ENCODE measurements around the gene KLHL29.

KLHL29 gene

GRCh38 chr2:23599667-23600066 is 214.7 kb downstream of the KLHL29 start:
- DNase-seq: no peak

GRCh38 chr2:23600346-23600745 is 215.4 kb downstream of the KLHL29 start:
- DNase-seq: no peak

- no peak for DNase-seq
Observed at GRCh38 chr2:23601301-23601965, 216.5 kb downstream of the KLHL29 start.

GRCh38 chr2:23602116-23602515 is 217.1 kb downstream of the KLHL29 start:
- DNase-seq: no peak

- DNase-seq: no peak
Observed at GRCh38 chr2:23603156-23603555, 218.2 kb downstream of the KLHL29 start.

GRCh38 chr2:23603581-23603980 is 218.6 kb downstream of the KLHL29 start:
- DNase-seq: no peak

- DNase-seq: no peak
Observed at GRCh38 chr2:23604731-23605130, 219.8 kb downstream of the KLHL29 start.

- no peak for DNase-seq
Observed at GRCh38 chr2:23605236-23605635, 220.3 kb downstream of the KLHL29 start.

- DNase-seq: no peak
Observed at GRCh38 chr2:23606196-23606595, 221.2 kb downstream of the KLHL29 start.

- DNase-seq: no peak
Observed at GRCh38 chr2:23606968-23607367, 222.0 kb downstream of the KLHL29 start.

- DNase-seq: no peak
Observed at GRCh38 chr2:23607925-23608324, 222.9 kb downstream of the KLHL29 start.

- no peak for DNase-seq
Observed at GRCh38 chr2:23609254-23609653, 224.3 kb downstream of the KLHL29 start.

GRCh38 chr2:23611839-23612238 is 226.9 kb downstream of the KLHL29 start:
- DNase-seq: no peak

GRCh38 chr2:23614701-23615100 is 229.7 kb downstream of the KLHL29 start:
- no peak for DNase-seq

- DNase-seq: no peak
Observed at GRCh38 chr2:23615216-23616020, 230.4 kb downstream of the KLHL29 start.

- DNase-seq: no peak
Observed at GRCh38 chr2:23616630-23617029, 231.7 kb downstream of the KLHL29 start.

GRCh38 chr2:23617167-23617810 is 232.3 kb downstream of the KLHL29 start:
- no peak for DNase-seq

- DNase-seq: no peak
Observed at GRCh38 chr2:23617811-23618215, 232.8 kb downstream of the KLHL29 start.

GRCh38 chr2:23618265-23618664 is 233.3 kb downstream of the KLHL29 start:
- no peak for DNase-seq

- no peak for DNase-seq
Observed at GRCh38 chr2:23618794-23619530, 234.0 kb downstream of the KLHL29 start.

- DNase-seq: no peak
Observed at GRCh38 chr2:23619941-23620340, 235.0 kb downstream of the KLHL29 start.

- DNase-seq: no peak
Observed at GRCh38 chr2:23620841-23621341, 235.9 kb downstream of the KLHL29 start.

GRCh38 chr2:23621616-23622015 is 236.6 kb downstream of the KLHL29 start:
- DNase-seq: no peak
